Measurements from ENCODE around the gene CNTN4. TPM values are rescaled to one million over a fixed set of nuclear protein-coding genes. Genes with fewer than 3 reads are reported as not detected.

The CNTN4 gene
- total and polyA plus RNA-seq, 5 experiments from 2014 or later: not detected

DNA sequence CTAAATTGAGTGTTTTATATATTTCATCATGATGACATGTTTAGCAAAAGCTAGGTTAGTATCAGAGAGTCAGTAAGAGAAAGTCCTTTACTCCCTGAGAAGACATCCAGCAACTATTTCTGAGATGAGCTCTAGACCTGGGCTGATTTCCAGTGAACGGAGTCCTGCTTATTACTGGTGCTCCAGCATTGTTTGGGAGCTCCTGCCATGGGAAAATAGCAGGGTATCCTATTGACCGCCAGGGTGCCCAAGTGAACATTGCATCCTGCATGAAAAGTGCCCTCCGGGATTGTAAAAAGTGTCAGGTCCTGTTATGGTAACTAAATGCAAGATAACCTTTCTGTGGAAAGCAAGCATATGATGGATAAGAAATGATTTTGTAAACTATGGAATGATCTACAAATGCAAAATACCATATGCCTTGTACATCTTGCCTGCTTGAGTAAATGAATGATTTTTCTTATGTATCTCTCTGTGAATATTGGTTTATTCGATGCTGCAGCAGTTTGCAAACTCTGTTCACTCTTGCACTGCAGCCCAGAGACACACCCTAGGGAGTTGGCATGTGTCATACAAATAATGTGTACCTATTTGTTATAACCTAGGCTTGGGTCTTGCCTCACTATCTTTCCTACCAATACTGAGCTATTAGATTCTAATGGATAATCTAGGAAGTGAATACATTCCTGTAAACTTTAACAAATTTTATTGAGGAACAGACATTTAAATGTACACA lies 914.8 kb downstream of the CNTN4 start:
- H3K27ac Mint-ChIP-seq: no peak overlapping the region
- peaks cover 2 to 53% (median 20%) of the 10 kb centered on the region in 5 donors for H3K27me3 Mint-ChIP-seq
- H3K4me1 Mint-ChIP-seq: no peaks in the 10 kb centered on the region
- H3K36me3 Mint-ChIP-seq: no peaks in the 10 kb centered on the region
- DNase-seq (no peak), ATAC-seq (no peak)
- no peak overlapping the region for H3K4me3 Mint-ChIP-seq
- POLR2A ChIA-PET: no interaction called here
- no peaks in the 10 kb centered on the region for H3K9me3 Mint-ChIP-seq

DNA sequence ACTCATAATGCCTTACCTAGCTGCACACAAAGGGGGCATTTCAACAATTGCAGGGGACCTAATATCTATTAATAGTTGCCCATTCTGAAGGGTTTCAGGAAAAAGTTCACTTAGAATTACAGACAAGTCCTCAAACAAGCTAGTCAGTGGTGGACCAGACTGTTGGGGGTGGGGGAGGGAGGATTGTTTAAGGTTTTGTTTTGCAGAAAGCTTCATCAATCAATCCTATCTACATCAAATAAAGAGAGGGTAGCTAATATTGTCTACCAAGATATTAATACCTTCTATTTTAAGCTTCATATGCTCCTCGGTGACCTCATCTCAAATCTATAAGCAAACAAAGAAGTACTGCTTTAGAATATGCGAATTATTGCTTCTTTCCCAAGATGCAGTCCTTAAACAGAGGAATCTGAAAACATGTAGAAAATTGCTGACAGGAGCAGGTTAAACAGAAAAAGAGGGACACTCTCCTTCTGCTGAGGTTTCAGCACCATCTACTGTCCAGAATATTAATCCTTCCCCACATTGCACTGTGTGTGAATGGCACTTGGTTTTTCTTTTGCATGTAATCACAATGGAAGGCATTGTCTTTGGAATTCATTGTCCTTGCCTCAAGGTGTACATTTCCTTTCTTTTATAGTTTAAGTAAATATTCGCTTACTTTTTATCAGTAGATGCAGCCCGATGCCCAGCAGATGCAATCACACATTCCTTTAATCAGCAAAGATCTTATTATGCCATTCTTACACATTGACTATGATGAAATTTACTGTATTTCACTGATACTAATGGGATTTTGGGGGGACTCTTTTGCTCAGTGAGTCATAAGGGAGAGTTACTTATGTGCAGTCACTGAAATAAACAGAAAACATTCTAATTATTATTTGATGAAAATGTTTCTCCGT lies 916.8 kb downstream of the CNTN4 start:
- no peak overlapping the region for H3K27ac Mint-ChIP-seq
- H3K36me3 Mint-ChIP-seq: no peaks in the 10 kb centered on the region
- H3K4me3 Mint-ChIP-seq: no peak overlapping the region
- POLR2A ChIA-PET: no interaction called here
- no peaks in the 10 kb centered on the region for H3K4me1 Mint-ChIP-seq
- no peak for ATAC-seq
- DNase-seq: no peak
- no peaks in the 10 kb centered on the region for H3K9me3 Mint-ChIP-seq
- peaks cover 2 to 53% (median 24%) of the 10 kb centered on the region in 5 donors for H3K27me3 Mint-ChIP-seq

- no peaks in the 10 kb centered on the region for H3K9me3 Mint-ChIP-seq
- DNase-seq (no peak), ATAC-seq (no peak)
- H3K36me3 Mint-ChIP-seq: no peaks in the 10 kb centered on the region
- H3K27me3 Mint-ChIP-seq: peaks cover 4 to 53% (median 26%) of the 10 kb centered on the region in 5 donors
- no peak overlapping the region for H3K27ac Mint-ChIP-seq
- POLR2A ChIA-PET: no interaction called here
- H3K4me3 Mint-ChIP-seq: no peak overlapping the region
- no peaks in the 10 kb centered on the region for H3K4me1 Mint-ChIP-seq
Measured at GRCh38 chr3:3016226-3016625, 917.6 kb downstream of the CNTN4 start.

DNA sequence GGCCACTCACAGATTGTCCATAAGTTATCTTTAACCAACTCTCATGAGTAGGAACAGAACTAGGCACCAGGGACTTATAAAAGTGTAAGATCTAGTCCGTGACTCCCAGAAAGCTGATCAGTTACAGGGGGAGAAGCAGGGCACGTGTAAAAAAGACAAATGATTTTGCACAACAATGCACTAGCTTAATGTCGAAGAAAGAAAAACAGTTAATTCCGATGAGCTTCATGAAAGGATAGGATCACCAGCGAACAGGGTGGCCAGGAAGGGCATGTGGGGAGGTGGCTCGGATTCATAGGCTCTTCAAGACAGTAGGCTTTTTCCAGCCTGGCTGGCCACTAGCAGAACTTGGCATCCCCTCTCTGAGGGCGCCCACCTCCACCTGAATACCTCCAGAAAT lies 921.5 kb downstream of the CNTN4 start:
- no peak for DNase-seq
- H3K4me1 Mint-ChIP-seq: no peaks in the 10 kb centered on the region
- H3K9me3 Mint-ChIP-seq: no peaks in the 10 kb centered on the region
- no peaks in the 10 kb centered on the region for H3K36me3 Mint-ChIP-seq
- ATAC-seq: no peak
- H3K27me3 Mint-ChIP-seq: peaks cover 2 to 23% (median 11%) of the 10 kb centered on the region in 5 donors
- POLR2A ChIA-PET: no interaction called here
- H3K27ac Mint-ChIP-seq: peak overlapping the region in 1 of 10 donors; percentile 10
- no peak overlapping the region for H3K4me3 Mint-ChIP-seq

- Mint-ChIP-seq H3K36me3 (no peaks in the 10 kb centered on the region), H3K4me1 (peaks cover 2 to 11% (median 6%) of the 10 kb centered on the region in 4 donors)
- ATAC-seq: no peak
Measured at GRCh38 chr3:3023111-3023745, 924.6 kb downstream of the CNTN4 start.

DNA sequence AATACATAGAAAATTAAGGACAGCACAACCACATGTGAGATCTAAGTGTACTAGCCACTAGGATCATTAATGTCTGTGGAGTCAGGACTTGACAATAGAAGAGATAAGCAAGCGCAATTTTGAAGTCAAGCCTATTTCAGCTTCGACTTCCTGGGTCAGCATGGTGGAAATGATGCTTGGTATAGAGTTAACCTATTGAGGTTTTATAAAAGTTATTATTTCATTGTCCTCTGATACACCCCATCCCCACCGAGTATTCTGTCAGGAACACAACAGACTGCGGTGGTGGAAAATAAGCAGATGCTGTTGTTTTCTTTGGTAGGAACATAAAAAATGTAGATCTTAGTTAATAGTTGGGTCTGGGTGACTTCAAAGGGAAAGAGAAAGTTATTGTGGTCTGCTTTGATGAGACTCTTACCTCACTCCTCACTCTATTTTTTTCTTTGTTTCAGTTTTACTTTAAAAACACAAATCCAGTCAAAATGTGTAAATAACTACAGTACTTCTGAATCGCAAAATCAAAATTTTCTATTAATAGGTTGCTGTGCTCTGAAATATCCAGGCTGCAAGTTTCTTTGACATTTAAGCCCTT lies 929.4 kb downstream of the CNTN4 start:
- Mint-ChIP-seq H3K27me3 (peaks cover 0 to 4% (median 0%) of the 10 kb centered on the region in 5 donors), H3K9me3 (no peaks in the 10 kb centered on the region), H3K27ac (peak overlapping the region in 6 of 10 donors; percentile 0 to 83 (median 34)), H3K4me1 (peaks cover 2 to 14% (median 10%) of the 10 kb centered on the region in 4 donors), H3K36me3 (no peaks in the 10 kb centered on the region), H3K4me3 (peak overlapping the region in 9 of 10 donors; percentile 12 to 61 (median 32))
- POLR2A ChIA-PET: no interaction called here
- DNase-seq: peak in 3 of 10 donors; percentile 11 to 46 (median 42)
- peak; percentile 67 to 76 for ATAC-seq

More at GRCh38 chr3:3023111-3023745, 924.6 kb downstream of the CNTN4 start:
- POLR2A ChIA-PET: no interaction called here
- no peak overlapping the region for H3K4me3 Mint-ChIP-seq
- no peaks in the 10 kb centered on the region for H3K9me3 Mint-ChIP-seq
- no peak overlapping the region for H3K27ac Mint-ChIP-seq
- no peak for DNase-seq
- peaks cover 0 to 14% (median 2%) of the 10 kb centered on the region in 5 donors for H3K27me3 Mint-ChIP-seq

DNA sequence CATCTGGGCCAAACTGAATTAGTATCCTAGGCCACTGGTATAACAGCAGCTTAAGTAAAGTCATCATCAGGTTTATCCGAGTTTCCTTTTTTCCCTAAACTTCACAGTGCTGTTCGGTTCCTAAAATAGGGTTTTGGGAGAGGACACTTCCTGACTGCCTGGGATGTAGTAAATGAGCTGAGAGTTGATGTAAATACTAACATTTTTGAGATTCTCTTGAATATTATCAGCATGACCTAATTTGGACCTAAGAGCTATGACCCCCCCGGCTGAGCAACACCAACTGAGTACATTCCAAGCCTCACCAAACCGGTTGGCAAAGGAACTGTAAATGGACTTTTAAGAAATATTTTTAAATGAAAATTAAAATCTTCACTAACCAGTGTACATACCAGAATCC lies 932.7 kb downstream of the CNTN4 start:
- peaks cover 2 to 14% (median 10%) of the 10 kb centered on the region in 4 donors for H3K4me1 Mint-ChIP-seq
- no peaks in the 10 kb centered on the region for H3K27me3 Mint-ChIP-seq
- H3K36me3 Mint-ChIP-seq: no peaks in the 10 kb centered on the region
- ATAC-seq (no peak), DNase-seq (no peak)
- H3K4me3 Mint-ChIP-seq: no peak overlapping the region
- no peak overlapping the region for H3K27ac Mint-ChIP-seq
- POLR2A ChIA-PET: no interaction called here
- no peaks in the 10 kb centered on the region for H3K9me3 Mint-ChIP-seq

- Mint-ChIP-seq H3K4me3 (no peak overlapping the region), H3K27ac (no peak overlapping the region), H3K9me3 (no peaks in the 10 kb centered on the region), H3K27me3 (peaks cover 0 to 4% (median 3%) of the 10 kb centered on the region in 5 donors), H3K4me1 (no peaks in the 10 kb centered on the region), H3K36me3 (no peaks in the 10 kb centered on the region)
- POLR2A ChIA-PET: no interaction called here
- ATAC-seq (no peak), DNase-seq (no peak)
Measured at GRCh38 chr3:3037156-3037555, 938.5 kb downstream of the CNTN4 start.

- peaks cover 0 to 4% (median 3%) of the 10 kb centered on the region in 5 donors for H3K27me3 Mint-ChIP-seq
- H3K4me1 Mint-ChIP-seq: no peaks in the 10 kb centered on the region
- ATAC-seq: no peak
- no peak for DNase-seq
- H3K4me3 Mint-ChIP-seq: no peak overlapping the region
- H3K27ac Mint-ChIP-seq: no peak overlapping the region
- POLR2A ChIA-PET: no interaction called here
- no peaks in the 10 kb centered on the region for H3K9me3 Mint-ChIP-seq
- no peaks in the 10 kb centered on the region for H3K36me3 Mint-ChIP-seq
Measured at GRCh38 chr3:3038201-3038991, 939.7 kb downstream of the CNTN4 start.

DNA sequence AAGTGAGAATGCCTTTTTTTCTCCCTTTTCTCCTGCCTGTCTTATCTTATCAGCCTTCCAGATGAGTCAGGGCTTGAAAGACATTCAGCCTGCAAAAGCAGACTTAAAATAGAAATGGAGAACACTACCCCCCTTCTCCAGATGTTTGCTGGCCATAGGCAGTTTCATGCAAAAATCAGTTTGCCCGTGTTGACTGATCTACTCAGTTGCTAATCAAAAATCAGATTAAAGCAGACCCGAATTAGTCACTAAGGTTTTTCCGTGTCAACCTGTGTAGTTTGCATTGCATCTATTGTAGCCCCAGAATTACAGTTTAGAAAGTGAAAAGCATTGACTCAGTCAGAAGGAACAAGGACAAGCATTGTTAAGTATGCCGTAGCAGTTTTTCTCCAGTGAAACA lies 955.3 kb downstream of the CNTN4 start:
- H3K4me3 Mint-ChIP-seq: no peak overlapping the region
- no peak overlapping the region for H3K27ac Mint-ChIP-seq
- ATAC-seq (no peak), DNase-seq (no peak)
- peaks cover 0 to 6% (median 1%) of the 10 kb centered on the region in 5 donors for H3K27me3 Mint-ChIP-seq
- no peaks in the 10 kb centered on the region for H3K9me3 Mint-ChIP-seq
- H3K4me1 Mint-ChIP-seq: no peaks in the 10 kb centered on the region
- no peaks in the 10 kb centered on the region for H3K36me3 Mint-ChIP-seq
- POLR2A ChIA-PET: no interaction called here

GRCh38 chr3:3059645-3060044 lies 961.0 kb downstream of the CNTN4 start:
- Mint-ChIP-seq H3K9me3 (no peaks in the 10 kb centered on the region), H3K36me3 (no peaks in the 10 kb centered on the region), H3K27me3 (peaks cover 0 to 6% (median 1%) of the 10 kb centered on the region in 5 donors), H3K4me1 (no peaks in the 10 kb centered on the region), H3K27ac (no peak overlapping the region), H3K4me3 (no peak overlapping the region)
- POLR2A ChIA-PET: no interaction called here
- DNase-seq (no peak), ATAC-seq (no peak)

GRCh38 chr3:3064297-3064696 lies 965.6 kb downstream of the CNTN4 start:
- Mint-ChIP-seq H3K27ac (no peak overlapping the region), H3K4me3 (no peak overlapping the region), H3K9me3 (no peaks in the 10 kb centered on the region), H3K4me1 (no peaks in the 10 kb centered on the region), H3K36me3 (no peaks in the 10 kb centered on the region), H3K27me3 (no peaks in the 10 kb centered on the region)
- ATAC-seq: no peak
- DNase-seq: no peak
- POLR2A ChIA-PET: no interaction called here

Measured in naive thymus-derived CD8-positive, alpha-beta T cell (primary cell).